Umbilical cord (tissue), 2 donors: Measurements from ENCODE around the gene DNAJB13. TPM values are rescaled to one million over a fixed set of nuclear protein-coding genes. Genes with fewer than 3 reads are reported as not detected.

ENCODE experiments used
- DNase-seq: peaks from one replicate; pipeline ENCODE4 v3.0.0-alpha.2; 2015; ENCODE audit warnings: low spot score
- total RNA-seq: library from RNA; depleted of rRNA; stranded (reverse); fragments of >200 nt; gene quantifications from one replicate; pipeline ENCODE4 v1.2.3, GENCODE V29; 2014; ENCODE audit warnings: low replicate concordance; ENCODE audit not compliant: insufficient read depth

The DNAJB13 gene
- total RNA-seq, 1 donor from 2014 or later = 3.6 TPM

DNA sequence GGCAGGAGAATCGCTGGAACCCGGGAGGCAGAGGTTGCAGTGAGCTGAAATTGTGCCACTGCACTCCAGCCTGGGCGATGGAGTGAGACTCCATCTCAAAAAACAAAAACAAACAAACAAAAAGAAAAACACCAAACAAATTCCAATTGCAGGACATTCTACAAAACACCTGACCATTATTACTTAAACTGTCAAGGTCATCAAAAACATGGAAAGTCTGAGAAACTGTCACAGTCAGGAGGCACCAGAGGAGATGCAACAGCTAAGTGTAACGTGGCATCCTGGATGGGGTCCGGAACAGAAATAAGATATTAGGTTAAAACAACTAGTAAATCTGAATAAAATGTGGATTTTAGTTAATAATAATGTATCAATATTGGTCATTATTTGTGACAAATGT, 914 bp upstream of the DNAJB13 start:
- DNase-seq = no peak

DNA sequence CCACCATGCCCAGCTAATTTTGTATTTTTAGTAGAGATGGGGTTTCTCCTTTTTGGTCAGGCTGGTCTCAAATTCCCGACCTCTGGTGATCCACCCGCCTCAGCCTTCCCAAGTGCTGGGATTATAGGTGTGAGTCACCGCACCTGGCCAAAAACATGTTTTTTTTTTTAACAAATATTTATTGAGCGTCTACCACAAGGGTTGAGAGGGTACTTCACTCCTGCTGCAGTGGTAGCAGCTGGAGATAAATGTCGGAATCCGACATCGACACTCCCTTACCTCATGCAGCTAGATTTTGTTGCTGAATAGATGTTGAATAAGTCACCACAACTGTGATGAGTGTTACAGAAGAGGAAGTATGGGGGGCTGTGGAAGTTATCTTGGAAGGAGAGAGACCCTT, 971 bp downstream of the DNAJB13 start:
- DNase-seq = no peak

DNA sequence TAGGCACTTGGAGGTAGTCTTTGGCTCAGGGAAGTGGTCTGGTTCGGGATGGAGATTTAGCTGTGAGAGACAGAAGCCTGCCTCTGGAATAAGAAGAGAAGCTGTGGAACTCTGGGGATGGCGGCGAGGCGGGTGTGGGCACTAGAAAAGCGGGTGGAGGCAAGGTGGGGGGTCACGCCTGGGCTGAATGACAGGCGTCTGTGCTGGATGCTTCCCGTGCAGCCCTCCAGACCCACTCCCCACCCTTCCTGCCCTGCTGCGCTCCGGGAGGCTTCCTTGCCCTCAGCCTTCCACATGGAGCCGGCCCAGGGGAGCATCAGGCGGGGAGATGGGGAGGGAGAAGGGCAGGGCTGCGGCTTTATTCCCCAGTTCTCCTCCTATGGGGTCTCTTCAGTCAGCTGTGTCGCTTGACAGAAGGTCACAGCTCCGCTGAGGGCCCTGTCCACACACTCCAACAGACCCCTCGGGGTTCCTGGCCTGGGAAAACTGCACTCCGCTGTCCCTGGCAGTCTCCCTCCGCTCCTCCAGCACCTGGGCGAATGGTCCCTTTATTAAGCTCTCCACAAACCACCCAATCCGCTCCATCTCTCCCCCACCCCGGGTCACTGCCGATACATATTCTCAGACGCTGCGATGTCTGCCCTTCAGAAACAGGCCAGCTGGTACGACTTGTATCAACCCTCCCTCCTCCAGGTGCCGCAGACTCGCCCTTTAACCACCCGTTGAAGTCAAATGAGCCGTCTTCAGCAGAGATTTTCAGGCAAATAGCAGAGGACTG, 6.2 kb downstream of the DNAJB13 start:
- DNase-seq = no peak

- DNase-seq = no peak
Observed at GRCh38 chr11:73957654-73958361, 7.0 kb downstream of the DNAJB13 start.

- no peak for DNase-seq
Observed at GRCh38 chr11:73958521-73959141, 7.8 kb downstream of the DNAJB13 start.

- DNase-seq = no peak
Observed at GRCh38 chr11:73961321-73961720, 10.5 kb downstream of the DNAJB13 start.

DNA sequence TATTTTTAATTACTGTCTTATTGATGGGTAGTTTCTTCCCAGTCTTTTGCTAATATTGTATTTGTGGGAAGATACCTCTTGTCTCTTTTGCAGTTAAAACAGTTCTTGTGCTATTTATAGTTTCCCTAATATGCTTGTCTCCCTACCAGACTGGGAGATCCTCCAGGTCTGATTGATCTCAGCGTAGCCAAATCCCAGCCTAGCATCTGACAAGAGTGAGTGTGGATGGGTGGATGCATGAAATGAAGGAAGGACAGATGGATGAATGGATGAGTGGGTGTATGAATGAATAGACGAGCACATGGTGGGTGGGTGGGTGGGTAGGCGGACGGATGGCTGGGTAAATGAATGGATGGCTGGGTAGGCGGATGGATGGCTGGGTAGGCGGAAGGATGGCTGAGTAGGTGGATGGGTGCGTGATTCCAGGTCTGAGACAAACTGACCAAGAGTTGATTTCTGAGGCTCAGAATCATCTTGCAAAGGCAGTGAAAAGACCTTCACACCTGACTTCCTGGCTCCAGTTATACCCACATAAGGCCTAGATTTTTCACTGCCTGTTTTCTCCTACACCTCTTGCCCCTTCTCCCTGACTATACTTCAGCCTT, 11.4 kb downstream of the DNAJB13 start:
- DNase-seq = no peak

DNA sequence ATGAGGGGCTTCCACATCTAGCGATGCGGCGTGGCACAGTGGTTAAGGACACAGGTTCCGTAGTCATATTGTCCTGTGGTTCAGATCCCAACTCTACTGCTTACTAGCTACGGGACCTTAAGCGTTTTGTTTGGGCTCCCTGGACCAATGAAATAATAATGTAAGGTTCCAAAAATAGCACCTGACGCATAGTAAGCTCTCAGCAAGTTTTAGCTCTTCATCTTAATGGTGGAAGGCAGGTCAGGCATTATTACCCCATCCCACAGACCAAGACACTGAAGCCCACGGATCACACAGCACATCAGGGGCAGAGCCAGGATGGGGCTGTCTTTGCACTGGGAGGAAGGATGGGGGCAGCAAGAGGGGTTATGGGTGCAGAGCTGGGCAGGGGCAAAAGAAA, 13.0 kb downstream of the DNAJB13 start:
- DNase-seq = no peak

- no peak for DNase-seq
Observed at GRCh38 chr11:73965076-73965763, 14.4 kb downstream of the DNAJB13 start.

DNA sequence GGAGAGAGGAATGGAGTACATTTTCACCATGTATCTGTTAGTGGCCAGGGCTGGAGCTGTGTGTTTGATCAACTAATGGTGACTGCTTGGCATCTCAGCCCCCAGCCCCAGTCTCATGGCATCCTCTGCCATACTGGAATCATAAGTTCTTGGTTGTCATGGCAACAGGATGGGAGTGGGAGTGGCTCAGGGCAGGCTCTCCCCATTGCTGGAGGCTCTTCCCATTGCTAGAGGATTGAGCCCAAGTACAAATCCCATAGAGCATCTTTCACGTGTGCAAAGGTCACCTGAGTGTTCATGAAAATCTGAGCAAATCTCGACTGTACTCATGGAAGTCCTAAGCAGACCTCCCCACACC, 14.9 kb downstream of the DNAJB13 start:
- DNase-seq = no peak

GRCh38 chr11:73968356-73968966, 17.6 kb downstream of the DNAJB13 start:
- DNase-seq = no peak

DNA sequence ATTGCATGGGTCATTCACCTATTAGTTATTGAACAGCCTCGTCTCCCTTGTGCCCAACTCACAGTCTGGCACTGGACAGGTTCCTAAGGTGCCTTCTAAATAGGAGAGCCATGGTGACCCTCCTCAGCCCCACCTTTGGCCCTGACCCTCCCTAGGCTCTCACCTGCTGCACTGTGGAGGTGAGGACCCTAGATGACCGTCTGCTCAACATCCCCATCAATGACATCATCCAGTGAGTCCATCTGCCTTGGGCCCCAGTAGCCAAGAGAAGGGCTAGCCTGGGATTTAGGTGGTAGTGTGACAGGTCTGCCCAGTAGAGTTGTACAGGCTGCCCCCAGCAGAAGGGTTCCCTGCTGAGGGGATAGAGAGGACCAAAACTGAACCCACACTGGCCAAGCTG, 18.3 kb downstream of the DNAJB13 start:
- no peak for DNase-seq

DNA sequence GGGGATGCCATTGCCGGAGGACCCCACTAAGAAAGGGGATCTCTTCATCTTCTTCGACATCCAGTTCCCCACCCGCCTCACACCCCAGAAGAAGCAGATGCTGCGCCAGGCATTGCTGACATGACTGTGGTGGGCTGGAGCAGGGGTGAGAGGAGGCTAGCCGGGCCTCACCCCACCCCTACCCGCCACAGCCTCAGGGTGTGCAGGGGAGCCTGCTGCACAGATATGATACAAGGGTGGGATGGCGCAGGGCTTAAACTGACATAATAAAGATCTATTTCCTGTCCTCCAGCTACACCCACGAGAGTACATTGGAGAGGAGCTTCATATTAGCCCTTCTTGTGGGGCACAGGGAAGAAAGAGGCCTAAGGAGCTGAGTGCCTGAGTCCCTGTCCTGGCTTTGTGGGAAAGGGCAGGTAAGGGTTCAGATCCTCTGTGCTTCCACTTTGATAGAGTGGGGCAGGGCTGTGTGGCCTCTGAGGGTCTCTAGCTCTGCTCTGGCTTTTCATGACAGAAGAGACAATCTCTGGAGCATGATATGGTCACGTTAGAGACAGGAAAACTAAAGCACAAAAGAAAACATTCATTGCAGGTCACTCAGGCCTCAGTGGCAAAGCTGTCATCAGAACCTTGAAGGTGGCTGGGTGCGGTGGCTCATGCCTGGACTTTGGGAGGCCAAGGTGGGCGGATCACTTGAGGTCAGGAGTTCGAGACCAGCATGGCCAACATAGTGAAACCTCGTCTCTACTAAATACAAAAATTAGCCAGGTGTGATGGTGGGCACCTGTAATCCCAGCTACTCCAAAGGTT, 19.4 kb downstream of the DNAJB13 start:
- no peak for DNase-seq

- DNase-seq = no peak
Observed at GRCh38 chr11:73971175-73971719, 20.4 kb downstream of the DNAJB13 start.

DNA sequence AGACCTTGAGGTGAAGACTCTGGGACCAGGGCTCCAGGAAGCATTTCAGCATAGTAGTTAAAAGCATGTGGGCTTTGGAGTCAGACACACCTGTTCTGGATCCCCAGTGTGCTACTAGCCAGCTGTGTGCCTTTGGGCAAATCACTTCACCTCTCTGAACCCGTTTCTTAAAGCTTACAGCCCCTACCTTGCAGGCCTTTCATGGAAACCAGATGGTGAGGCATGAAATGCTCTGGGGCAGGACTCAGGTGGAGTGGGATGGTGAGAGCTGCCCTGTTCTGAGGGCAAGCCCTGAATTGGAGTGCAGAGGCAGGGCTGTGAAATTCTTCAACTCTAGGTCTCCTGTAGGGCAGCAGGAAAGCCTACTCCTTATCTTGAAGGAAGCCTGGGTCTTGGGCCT, 21.4 kb downstream of the DNAJB13 start:
- DNase-seq = no peak

- no peak for DNase-seq
Observed at GRCh38 chr11:73972620-73973449, 22.0 kb downstream of the DNAJB13 start.

GRCh38 chr11:73974604-73975478, 24.0 kb downstream of the DNAJB13 start:
- no peak for DNase-seq

DNA sequence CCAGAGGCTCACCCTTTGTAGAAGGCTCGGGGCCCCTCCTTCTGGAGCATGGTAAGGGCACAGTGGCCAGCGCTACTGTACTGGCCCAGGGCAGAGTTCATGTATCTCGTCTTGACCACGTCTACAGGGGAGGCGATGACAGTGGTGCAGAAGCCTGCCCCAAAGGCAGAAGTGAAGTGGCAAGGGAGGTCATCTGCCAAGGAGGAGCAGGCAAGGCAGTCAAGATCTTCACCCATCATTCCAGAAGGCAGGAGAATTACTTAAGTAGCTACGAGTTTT, 24.6 kb downstream of the DNAJB13 start:
- no peak for DNase-seq
